HUES48 (cell line): ENCODE results near the gene PRDM15.

Experiments used
- H3K27ac ChIP-seq: one replicate; pipeline ENCODE4 v1.7.0; 2013; ENCODE audit warnings: low read depth, low read length, inconsistent platforms
- H3K27me3 ChIP-seq: 2 replicates; pipeline ENCODE4 v1.6.1; 2013; ENCODE audit warnings: mild to moderate bottlenecking, low read length; ENCODE audit not compliant: control insufficient read depth, insufficient read depth
- H3K36me3 ChIP-seq: 2 replicates; pipeline ENCODE4 v1.6.1; 2013; ENCODE audit warnings: low read length; ENCODE audit not compliant: control insufficient read depth, insufficient read depth
- H3K4me1 ChIP-seq: 2 replicates; pipeline ENCODE4 v1.6.1; 2013; ENCODE audit warnings: mild to moderate bottlenecking, low read length; ENCODE audit not compliant: control insufficient read depth, insufficient read depth
- H3K4me3 ChIP-seq: 2 replicates; pipeline ENCODE4 v1.5.1; 2013; ENCODE audit warnings: mild to moderate bottlenecking, low read depth, low read length
- H3K9ac ChIP-seq: 2 replicates; pipeline ENCODE4 v1.6.1; 2013; ENCODE audit warnings: mild to moderate bottlenecking, low read depth, low read length, moderate library complexity
- H3K9me3 ChIP-seq: 2 replicates; pipeline ENCODE4 v1.6.1; 2013; ENCODE audit warnings: low read length; ENCODE audit not compliant: control insufficient read depth, insufficient read depth

The PRDM15 gene

DNA sequence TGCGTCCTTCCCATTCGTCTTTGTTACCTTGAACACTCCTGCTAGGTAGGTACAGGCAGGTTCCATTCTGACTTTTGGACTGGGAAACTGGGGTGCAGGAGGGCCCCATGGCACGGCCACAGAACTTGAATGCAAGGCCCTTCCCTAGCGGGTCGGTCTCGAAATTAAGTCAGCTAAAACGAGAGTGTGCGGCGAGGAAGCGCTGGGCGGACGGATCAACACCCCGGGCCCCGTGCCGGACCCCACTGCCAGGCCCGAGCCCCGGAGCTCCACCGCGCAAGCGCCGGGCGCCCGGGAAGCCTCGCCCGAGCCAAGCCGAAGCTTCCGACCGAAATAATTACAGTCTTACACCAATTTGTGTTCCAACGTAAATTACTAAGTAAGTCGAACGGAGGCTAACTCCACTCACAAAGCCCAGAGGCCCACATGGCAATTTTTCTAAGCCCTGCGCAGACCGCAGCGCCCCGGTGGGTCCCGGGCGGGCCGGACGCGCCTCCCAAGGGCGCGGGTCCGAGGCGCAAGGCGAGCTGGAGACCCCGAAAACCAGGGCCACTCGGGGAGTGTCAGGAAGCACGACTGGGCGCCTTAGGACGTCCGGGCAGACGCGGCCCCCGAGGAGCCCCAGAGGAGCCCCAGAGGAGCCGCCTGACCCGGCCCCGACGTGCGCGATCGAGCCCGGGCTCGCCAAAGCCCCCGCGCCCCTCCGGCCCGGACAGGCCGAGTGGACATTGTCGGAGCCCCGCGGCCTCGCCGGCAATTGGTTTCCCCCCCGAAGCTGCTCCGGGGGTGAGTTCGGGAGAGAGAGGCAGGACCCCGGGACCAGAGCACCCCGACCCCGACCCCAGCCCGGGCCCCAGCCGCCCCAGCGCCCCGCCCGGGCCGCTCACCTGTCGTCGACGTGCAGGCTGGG lies 112.9 kb downstream of the PRDM15 start:
- Histone ChIP-seq H3K4me3 (peak overlapping the region; percentile 62), H3K9me3 (no peaks in the 10 kb centered on the region), H3K27me3 (peaks cover 96% of the 10 kb centered on the region), H3K9ac (no peak overlapping the region), H3K36me3 (no peaks in the 10 kb centered on the region), H3K27ac (no peak overlapping the region), H3K4me1 (peaks cover 61% of the 10 kb centered on the region)

GRCh38 chr21:41765420-41765821 lies 113.7 kb downstream of the PRDM15 start:
- Histone ChIP-seq H3K27me3 (peaks cover 96% of the 10 kb centered on the region), H3K4me1 (peaks cover 69% of the 10 kb centered on the region), H3K27ac (no peak overlapping the region), H3K9ac (no peak overlapping the region), H3K36me3 (no peaks in the 10 kb centered on the region), H3K4me3 (peak overlapping the region; percentile 62; the same call in 1 of the 2 replicates), H3K9me3 (no peaks in the 10 kb centered on the region)

GRCh38 chr21:41764558-41765419 lies 114.4 kb downstream of the PRDM15 start:
- peaks cover 70% of the 10 kb centered on the region for H3K4me1 ChIP-seq
- H3K36me3 ChIP-seq = no peaks in the 10 kb centered on the region
- no peaks in the 10 kb centered on the region for H3K9me3 ChIP-seq
- H3K27me3 ChIP-seq = peaks cover 96% of the 10 kb centered on the region
- H3K4me3 ChIP-seq = no peak overlapping the region
- H3K27ac ChIP-seq = no peak overlapping the region
- no peak overlapping the region for H3K9ac ChIP-seq

- peaks cover 96% of the 10 kb centered on the region for H3K27me3 ChIP-seq
- peaks cover 64% of the 10 kb centered on the region for H3K4me1 ChIP-seq
- H3K9me3 ChIP-seq = no peaks in the 10 kb centered on the region
- no peak overlapping the region for H3K27ac ChIP-seq
- no peaks in the 10 kb centered on the region for H3K36me3 ChIP-seq
- H3K9ac ChIP-seq = no peak overlapping the region
- no peak overlapping the region for H3K4me3 ChIP-seq
These were observed 115.1 kb downstream of the PRDM15 start for GRCh38 chr21:41763996-41764395.

DNA sequence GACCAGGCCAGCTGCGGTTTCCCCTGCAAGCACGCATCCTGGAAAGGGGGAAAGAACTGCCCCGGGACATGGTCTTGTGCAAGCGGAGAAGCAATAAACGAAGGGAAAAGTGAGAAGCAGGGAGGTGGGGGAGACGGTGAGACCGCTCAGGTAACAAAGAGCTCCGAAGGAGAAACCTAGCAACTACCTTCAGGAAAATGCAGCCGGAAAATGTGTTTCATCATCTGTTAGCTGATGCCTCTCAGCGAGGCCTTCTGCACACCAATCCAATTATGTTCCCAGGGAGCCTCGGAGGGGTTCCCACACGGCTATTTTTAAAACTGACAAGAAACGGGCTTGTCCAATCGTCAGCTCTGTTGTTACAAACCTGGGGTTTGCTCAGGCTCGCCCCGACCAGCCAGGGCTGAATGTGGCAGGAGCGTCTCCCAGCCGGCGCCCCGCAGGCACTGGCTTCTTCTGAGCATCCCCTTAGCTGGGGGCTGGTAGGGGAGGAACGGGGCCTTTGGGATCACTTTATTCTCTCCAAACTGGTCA lies 115.7 kb downstream of the PRDM15 start:
- Histone ChIP-seq H3K36me3 (no peaks in the 10 kb centered on the region), H3K4me3 (peak overlapping the region; percentile 61), H3K9me3 (no peaks in the 10 kb centered on the region), H3K4me1 (peaks cover 61% of the 10 kb centered on the region), H3K9ac (no peak overlapping the region), H3K27ac (no peak overlapping the region), H3K27me3 (peaks cover 95% of the 10 kb centered on the region)

DNA sequence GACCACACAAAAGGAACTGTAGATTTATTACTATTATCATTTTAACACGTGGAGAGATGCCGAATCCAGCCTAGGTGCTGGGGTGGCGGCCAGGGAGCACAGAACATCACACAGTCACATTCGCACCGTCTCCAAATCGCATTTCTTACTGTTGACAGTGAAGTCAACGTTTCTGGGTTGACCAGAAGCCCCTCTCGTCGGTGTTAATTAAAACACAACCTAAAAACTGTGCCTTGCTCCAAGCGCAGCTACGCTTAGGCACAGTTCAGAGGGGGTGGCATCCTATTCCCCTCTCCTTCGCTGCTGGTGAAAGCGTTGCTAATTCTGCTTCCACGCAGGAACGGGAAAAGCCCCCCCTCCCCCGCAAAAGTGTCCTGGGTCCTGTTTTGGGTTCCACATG lies 116.4 kb downstream of the PRDM15 start:
- Histone ChIP-seq H3K4me3 (peak overlapping the region; percentile 61), H3K9me3 (no peaks in the 10 kb centered on the region), H3K27me3 (peaks cover 88% of the 10 kb centered on the region), H3K4me1 (peaks cover 54% of the 10 kb centered on the region), H3K36me3 (no peaks in the 10 kb centered on the region), H3K27ac (peak overlapping the region; percentile 65), H3K9ac (no peak overlapping the region)

DNA sequence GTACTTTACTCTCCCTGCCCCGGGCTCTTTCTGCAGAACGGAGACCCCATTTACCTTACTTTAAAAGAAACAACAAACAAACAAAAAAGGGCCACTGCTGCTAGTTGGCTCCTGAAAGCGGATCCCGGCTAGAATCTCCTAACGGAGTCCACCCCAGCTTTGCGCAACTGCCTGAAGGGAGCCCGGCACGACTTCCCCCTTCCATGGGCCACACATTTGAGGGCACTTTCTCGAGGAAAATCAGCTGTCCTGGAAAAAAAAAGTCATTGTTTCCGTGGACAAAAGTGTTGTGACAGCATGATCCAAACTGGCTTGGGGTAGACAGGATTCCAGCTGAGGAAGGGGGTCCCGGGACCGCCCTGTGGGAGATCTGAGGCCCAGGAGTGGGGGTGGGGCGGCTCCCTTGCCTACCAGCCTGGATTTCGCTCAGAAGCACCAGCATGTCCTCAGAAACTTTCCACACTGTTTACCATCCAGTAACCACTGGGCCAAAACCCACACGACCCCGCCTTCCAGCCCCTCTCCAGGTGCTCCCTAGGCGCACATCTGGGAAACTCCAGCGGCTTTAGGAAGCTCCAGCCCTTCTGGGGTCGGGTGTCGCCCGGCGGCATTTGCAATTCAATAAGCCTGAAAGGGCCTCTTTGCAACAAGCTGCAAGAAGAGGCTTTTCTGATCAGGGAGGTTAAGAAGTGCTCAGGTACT lies 117.1 kb downstream of the PRDM15 start:
- Histone ChIP-seq H3K9me3 (no peaks in the 10 kb centered on the region), H3K36me3 (no peaks in the 10 kb centered on the region), H3K4me3 (peak overlapping the region; percentile 61), H3K27me3 (peaks cover 81% of the 10 kb centered on the region), H3K4me1 (peaks cover 48% of the 10 kb centered on the region), H3K27ac (peak overlapping the region; percentile 65), H3K9ac (no peak overlapping the region)

GRCh38 chr21:41761211-41761933 lies 117.8 kb downstream of the PRDM15 start:
- peak overlapping the region; percentile 61 for H3K4me3 ChIP-seq
- peaks cover 75% of the 10 kb centered on the region for H3K27me3 ChIP-seq

GRCh38 chr21:41760411-41760810 lies 118.7 kb downstream of the PRDM15 start:
- Histone ChIP-seq H3K27ac (no peak overlapping the region), H3K9me3 (no peaks in the 10 kb centered on the region), H3K4me1 (peaks cover 42% of the 10 kb centered on the region), H3K27me3 (peaks cover 72% of the 10 kb centered on the region), H3K9ac (no peak overlapping the region), H3K36me3 (no peaks in the 10 kb centered on the region), H3K4me3 (no peak overlapping the region)

More at GRCh38 chr21:41761211-41761933, 117.8 kb downstream of the PRDM15 start:
- Histone ChIP-seq H3K9me3 (no peaks in the 10 kb centered on the region), H3K36me3 (no peaks in the 10 kb centered on the region), H3K27ac (no peak overlapping the region), H3K9ac (no peak overlapping the region), H3K4me1 (peaks cover 48% of the 10 kb centered on the region)

DNA sequence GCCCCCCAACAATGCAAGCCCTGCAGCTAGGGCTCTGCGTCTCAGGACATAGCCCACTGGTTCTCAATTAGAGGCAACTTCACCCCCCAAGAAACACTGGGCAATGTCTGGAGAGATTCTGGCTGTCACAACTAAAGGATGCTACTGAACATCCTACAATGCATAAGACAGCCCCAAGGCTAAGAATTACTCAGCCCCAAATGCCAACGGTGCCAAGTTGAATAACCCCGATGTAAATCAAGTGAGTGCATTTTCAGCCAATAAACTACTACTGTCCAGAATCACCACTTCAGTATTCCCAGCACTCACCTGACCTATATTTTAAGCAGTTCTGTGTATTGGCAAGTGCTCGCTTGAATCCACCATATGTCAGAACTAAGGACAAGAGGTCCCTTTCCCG lies 119.2 kb downstream of the PRDM15 start:
- Histone ChIP-seq H3K27me3 (peaks cover 72% of the 10 kb centered on the region), H3K9me3 (no peaks in the 10 kb centered on the region), H3K9ac (no peak overlapping the region), H3K27ac (no peak overlapping the region), H3K4me3 (no peak overlapping the region), H3K36me3 (no peaks in the 10 kb centered on the region), H3K4me1 (peaks cover 38% of the 10 kb centered on the region)
